Fibroblast of the aortic adventitia (primary cell): Measurements from ENCODE around the gene LHX6. TPM values are rescaled to one million over a fixed set of nuclear protein-coding genes. Genes with fewer than 3 reads are reported as not detected.

ENCODE experiments used
- DNase-seq: peaks from one replicate; pipeline ENCODE4 v3.0.0-alpha.2; 2010; ENCODE audit warnings: low read depth
- H3K4me3 ChIP-seq: 2 replicates; pipeline ENCODE4 v1.5.1; 2011; ENCODE audit warnings: low read depth, mild to moderate bottlenecking, control low read depth, low read length, moderate library complexity
- total RNA-seq: library from RNA; depleted of rRNA; stranded (reverse); fragments of >200 nt; gene quantifications from 2 replicates; pipeline ENCODE4 v1.2.3, GENCODE V29; 2012; ENCODE audit warnings: low replicate concordance
- TF ChIP-seq, protein P1 (sequence below): IDR thresholded peaks from 2 replicates; pipeline ENCODE4 v1.5.1; 2011; ENCODE audit warnings: mild to moderate bottlenecking, low read length, control low read depth, inconsistent platforms; ENCODE audit not compliant: insufficient read depth

The LHX6 gene
- total RNA-seq, 1 donor: not detected

GRCh38 chr9:122216798-122217418, 11.8 kb downstream of the LHX6 start:
- TF ChIP-seq, protein P1, sequence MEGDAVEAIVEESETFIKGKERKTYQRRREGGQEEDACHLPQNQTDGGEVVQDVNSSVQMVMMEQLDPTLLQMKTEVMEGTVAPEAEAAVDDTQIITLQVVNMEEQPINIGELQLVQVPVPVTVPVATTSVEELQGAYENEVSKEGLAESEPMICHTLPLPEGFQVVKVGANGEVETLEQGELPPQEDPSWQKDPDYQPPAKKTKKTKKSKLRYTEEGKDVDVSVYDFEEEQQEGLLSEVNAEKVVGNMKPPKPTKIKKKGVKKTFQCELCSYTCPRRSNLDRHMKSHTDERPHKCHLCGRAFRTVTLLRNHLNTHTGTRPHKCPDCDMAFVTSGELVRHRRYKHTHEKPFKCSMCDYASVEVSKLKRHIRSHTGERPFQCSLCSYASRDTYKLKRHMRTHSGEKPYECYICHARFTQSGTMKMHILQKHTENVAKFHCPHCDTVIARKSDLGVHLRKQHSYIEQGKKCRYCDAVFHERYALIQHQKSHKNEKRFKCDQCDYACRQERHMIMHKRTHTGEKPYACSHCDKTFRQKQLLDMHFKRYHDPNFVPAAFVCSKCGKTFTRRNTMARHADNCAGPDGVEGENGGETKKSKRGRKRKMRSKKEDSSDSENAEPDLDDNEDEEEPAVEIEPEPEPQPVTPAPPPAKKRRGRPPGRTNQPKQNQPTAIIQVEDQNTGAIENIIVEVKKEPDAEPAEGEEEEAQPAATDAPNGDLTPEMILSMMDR: no peak
- DNase-seq: no peak
- no peak overlapping the region for H3K4me3 ChIP-seq

DNA sequence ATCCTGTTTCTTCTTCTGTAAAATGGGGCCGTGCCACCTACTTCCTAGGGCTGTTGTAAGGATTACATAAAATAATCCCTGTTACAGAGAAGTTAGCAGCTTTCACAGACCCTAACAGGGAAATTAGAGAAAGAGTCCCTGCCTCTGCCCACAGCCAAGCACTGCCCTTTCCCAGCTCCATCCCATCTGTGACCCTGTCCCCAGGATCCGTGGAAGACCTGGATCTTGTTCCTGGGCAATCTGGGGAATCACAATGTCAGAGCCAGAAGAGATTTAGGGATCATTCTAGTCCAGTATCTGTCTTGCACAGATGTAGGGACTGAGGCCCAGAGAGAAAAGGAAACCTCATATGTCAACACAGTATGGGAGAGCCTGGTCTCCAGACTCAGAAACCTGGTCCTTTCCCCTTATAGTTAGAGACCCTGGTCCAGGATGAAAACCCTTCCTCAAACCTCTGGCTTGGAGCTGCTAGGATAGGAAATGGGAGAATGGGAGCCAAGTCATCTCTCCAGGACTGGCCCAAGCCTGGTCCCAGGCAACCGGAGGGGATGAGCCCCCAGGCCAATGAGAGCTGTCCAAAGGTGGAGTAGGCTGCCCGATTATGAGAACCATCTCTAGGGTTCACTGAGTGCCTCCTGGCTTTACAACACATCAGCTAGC, 12.5 kb downstream of the LHX6 start:
- TF ChIP-seq, protein P1: no peak
- H3K4me3 ChIP-seq: no peak overlapping the region

GRCh38 chr9:122215663-122216062, 13.1 kb downstream of the LHX6 start:
- TF ChIP-seq, protein P1: no peak
- DNase-seq: no peak
- H3K4me3 ChIP-seq: no peak overlapping the region

More for the DNA sequence above, 12.5 kb downstream of the LHX6 start:
- DNase-seq: no peak

- H3K4me3 ChIP-seq: no peak overlapping the region
- no peak for DNase-seq
- TF ChIP-seq, protein P1: no peak
Observed at GRCh38 chr9:122214507-122214906, 14.2 kb downstream of the LHX6 start.

GRCh38 chr9:122213589-122214413, 15.0 kb downstream of the LHX6 start:
- peak overlapping the region; percentile 48 for H3K4me3 ChIP-seq
- TF ChIP-seq, protein P1: no peak
- no peak for DNase-seq

GRCh38 chr9:122213102-122213588, 15.6 kb downstream of the LHX6 start:
- TF ChIP-seq, protein P1: no peak
- H3K4me3 ChIP-seq: no peak overlapping the region
- no peak for DNase-seq
